Left forelimb (tissue), 1 donor: ENCODE results near the gene SLC12A8.

Experiments
- DNase-seq: peaks from one replicate; pipeline ENCODE4 v3.0.0-alpha.2; 2018; ENCODE audit warnings: low spot score

Gene SLC12A8

DNA sequence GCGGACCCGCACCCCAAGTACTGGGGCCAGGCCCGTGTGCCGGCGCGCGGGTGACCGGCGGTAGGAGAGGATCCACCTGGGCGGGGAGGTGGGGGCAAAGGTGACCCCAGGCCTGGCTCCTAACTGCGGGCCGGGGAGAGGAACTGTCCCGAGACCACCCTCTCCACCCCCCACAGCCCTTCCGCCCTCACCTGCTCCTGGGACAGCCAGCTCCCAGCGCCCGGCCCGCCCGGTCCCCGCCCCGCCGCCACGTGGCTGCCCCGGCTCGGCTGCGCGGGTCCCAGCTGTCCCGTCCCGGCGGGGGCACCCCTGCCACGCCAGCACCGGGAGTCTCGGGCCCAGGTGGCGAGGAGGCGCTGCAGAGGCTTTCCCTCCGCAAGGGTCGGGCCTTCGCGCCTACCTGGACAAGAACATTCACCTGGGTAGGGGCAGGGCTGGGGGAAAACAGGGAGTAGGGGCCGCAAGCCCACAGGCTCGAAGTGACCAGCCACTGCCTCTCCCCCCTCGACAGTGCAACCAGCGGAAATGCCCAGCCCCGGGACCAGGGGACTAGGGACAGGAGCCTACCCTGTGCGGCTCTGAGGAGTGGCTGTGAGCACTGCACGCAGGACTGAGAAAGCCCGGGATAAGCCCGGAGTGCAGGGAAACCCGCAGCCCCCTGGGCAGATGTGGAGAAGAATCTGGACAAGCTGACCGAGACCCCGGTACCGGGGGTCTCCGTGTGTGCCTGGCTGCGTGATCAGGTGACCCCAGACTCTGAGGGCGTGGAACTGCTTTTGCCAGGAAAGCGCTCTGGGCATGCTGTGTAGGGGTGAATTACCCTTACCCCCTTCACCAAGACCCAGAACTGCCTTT lies at the start of gene SLC12A8:
Gene SLC12A8, minus strand, starts transcription at position 240 of the 855 bp plus-strand sequence. CDS start 1,399 bp downstream, outside the sequence.
- no peak for DNase-seq

DNA sequence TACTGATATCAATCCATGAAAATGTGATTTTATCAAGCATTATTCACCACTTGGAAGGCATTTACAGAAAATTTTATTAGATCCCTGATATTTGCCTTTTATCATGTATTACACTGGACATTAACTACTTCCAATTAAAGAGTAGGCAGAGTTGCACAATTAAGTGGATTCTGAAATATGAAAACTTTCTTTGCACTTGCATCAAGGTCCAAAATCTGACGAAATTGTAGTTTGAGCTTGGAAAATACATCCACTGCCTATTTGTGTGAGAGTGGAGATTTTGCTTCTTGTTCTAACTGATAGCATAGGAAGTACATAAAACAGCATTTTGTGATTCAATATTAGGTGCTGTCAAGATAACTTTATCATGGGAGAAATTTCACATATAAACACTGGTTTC lies 49.6 kb upstream of the SLC12A8 start:
- DNase-seq: no peak

DNA sequence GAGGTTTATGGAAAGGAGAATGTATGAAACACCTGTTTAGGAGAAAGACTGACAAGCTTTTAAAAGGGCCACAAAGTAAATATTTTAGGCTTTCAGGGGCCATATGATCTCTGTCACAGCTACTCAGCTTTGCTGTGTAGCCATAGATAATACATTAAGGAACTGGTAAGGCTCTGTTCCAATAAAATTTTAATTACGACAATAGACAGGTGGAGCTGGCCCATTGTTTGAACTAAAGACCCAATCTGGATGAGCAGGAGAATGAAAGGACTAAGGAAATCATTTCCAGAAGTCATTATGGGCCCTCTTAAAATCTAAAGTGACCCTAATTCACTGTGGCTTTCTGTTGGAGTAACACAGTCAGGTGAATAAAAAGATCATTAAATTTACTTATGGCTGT lies 48.5 kb upstream of the SLC12A8 start:
- DNase-seq: no peak

DNA sequence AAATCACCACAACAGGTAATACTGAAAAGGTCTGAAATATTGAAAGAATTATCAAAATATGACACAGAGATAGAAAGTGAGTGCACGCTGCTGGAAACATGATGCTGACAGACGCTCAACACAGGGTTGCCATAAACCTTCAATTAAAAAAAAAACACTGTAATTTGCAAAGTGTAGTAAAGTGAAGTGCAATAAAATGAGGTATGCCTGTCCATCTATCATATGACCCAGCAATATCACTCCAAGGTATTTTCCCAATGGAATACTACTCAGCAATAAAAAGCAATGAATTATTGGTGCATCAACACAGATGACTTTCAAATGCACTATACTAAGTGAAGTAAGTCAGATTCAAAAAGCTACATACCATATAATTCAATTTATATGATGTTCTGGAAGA lies 47.6 kb upstream of the SLC12A8 start:
- no peak for DNase-seq

DNA sequence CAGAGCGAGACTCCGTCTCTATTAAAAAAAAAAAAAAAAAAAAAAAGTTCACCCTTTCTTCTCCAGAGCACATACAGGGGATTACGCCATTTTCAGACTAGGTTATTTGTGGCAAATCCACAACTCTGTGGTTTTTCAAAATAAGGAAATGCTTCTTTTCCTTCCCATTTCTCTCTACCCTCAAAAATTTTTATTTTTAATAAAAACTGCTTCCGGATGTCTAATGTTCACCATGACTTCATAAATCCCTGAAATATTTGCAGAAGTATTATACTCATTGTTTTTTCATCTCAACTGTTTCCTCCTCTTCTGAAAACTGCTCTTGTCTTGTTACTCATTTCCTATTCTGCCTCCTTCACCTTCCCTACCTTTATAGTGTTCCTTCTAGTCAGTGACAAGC lies 45.0 kb upstream of the SLC12A8 start:
- no peak for DNase-seq

- no peak for DNase-seq
Measured at GRCh38 chr3:125256675-125257074, 44.1 kb upstream of the SLC12A8 start.

GRCh38 chr3:125250973-125251372 lies 38.4 kb upstream of the SLC12A8 start:
- DNase-seq: no peak

- no peak for DNase-seq
Measured at GRCh38 chr3:125246237-125246636, 33.7 kb upstream of the SLC12A8 start.

DNA sequence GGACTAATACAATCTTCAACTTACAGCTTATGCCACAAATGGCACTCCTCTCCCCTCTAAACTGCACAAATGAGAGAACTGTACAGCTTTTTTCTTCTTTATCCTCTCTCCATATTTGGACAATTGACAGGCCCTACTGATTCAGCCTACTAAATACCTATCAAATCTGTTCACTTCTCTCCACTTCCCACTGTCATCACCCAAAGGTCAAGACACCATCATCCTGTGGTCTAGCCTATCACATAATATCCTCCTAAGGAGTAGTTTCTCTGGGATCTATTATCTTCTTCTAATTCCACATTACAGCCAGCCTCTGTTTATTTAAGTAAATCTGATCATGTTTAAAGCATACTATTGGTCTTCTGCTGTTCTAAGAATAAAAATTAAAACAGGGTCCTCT lies 33.0 kb upstream of the SLC12A8 start:
- no peak for DNase-seq

DNA sequence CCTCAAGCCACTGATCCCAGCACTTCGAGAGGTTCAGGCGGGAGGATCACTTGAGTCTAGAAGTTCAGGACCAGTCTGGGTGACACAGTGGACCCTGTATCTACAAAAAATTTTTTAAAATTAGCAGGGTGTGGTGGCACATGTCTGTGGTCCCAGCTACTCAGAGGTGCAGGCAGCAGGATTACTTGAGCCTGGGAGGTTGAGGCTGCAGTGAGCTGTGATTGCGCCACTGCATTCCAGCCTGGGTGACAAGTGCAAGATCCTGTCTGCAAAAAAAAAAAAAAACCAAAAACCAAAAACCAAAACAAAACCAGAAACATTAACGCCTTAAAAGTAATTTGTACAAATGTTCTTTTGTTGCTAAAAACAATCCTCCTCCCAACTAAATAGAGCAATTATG lies 27.9 kb upstream of the SLC12A8 start:
- DNase-seq: no peak

GRCh38 chr3:125239266-125239665 lies 26.7 kb upstream of the SLC12A8 start:
- DNase-seq: no peak

DNA sequence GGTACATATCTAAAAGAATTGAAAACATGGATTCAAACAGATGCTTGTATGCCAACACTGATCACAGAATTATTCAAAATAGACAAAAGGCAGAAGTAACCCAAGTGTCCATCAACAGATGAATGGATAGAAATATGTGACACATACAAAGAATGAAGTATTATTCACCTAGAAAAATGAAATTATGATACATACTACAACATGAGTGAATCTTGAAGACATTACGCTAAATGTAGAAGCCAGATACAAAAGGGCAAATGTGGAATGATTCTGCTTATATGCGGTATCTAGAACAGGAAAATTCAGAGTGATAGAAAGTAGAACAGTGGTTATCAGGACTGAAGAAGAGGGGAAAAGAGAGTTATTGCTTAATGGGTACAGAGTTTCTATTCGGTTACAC lies 26.2 kb upstream of the SLC12A8 start:
- no peak for DNase-seq

DNA sequence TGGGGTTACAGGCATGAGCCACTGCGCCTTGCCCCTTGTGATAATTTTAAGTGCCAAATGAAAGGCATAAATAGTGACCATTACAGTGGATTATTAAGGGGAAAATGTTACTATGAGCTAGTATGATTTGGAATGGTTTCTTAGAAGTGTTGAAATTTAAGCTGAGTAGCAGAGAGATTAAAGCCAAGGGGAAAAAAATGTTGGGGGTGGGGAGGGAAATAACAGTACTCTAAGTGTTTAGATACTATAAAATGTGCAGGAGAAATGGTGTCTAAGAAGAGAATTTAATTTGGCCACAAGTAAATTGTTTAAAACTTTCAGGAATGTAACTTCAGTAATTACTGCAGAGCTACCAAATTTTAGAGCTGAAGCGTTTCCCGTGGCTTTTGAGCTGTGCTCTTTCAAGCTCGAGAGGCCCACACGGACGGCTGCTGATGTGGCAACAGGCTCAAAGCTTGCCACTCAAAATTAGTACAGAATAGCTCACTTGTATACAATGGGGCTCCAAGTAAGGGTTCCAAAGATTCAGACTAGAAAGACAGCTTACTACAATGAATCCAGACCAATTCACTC lies 23.9 kb upstream of the SLC12A8 start:
- DNase-seq: no peak

DNA sequence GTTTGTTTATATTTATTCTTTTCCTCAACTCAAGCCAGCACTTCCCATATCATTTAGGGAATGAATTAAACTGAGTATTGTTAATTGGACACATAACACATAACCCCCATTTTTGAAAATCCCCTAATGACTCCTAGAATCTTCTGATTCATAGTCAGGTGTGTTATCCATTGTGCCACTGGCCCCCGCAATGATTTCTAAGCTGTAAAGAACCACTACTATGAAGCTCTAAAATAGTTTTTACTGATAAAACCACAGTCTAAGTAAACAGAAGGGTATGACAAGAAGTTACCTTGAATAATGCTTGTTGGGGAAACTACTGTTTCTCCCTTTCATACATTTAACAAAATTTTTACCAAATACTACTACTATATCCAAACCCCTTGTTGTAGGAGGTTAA lies 22.3 kb upstream of the SLC12A8 start:
- DNase-seq: no peak

DNA sequence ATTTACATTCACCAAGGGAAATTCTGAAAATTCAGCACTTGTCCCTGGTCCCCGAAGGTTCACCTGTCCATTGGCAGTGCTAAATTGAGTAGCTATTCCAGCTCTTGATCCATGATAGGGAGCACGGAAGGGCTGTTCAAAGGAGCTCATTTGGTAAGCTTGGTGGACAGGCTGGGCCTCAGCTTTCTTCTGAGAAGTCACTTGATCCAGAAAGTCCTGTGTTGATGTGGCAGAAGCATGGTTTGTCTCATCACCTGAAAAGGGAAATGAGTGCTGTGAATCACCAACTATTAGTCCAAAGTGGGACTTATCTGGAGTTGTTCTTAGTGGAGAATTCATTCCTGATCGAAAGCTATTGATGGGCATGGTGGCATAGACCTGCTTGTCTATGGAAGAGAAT lies 19.9 kb upstream of the SLC12A8 start:
- no peak for DNase-seq

GRCh38 chr3:125231895-125232294 lies 19.3 kb upstream of the SLC12A8 start:
- no peak for DNase-seq

GRCh38 chr3:125229707-125230106 lies 17.2 kb upstream of the SLC12A8 start:
- no peak for DNase-seq

- no peak for DNase-seq
Measured at GRCh38 chr3:125229168-125229567, 16.6 kb upstream of the SLC12A8 start.

- no peak for DNase-seq
Measured at GRCh38 chr3:125221831-125222230, 9.3 kb upstream of the SLC12A8 start.

DNA sequence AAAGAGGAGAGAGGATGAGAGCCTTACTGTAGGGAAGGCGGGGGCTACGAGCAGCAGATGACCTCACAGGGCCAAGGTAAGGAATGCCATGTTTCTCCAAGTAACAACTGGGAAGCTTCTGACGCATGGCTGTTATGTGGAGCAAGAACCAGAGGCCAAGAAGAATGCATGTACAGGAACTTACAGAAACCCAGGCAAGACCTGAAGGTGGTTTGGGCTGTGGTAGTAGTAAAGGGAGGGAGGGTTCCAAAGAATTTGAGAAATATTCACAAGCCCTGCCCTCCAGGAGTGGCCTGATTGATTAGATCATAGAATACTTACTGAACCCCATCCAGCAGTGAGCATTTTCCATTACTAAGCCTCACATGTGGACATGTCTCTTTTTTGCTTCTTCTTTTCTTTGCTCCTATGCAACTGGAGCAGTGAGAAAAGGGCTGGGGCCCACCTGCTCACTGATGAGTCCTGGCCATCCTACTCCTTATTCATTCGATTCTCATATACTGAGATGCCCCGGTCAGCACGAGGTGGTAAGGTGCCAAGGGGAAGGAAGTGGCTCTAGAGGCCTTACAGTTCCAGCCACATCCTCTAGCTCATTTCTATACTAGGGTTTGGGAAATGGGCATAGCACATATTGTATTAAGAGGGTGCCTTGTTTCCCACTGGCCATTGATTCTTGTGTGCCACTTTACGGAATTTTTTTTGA lies 8.3 kb upstream of the SLC12A8 start:
- no peak for DNase-seq

- no peak for DNase-seq
Measured at GRCh38 chr3:125220183-125220582, 7.6 kb upstream of the SLC12A8 start.

- DNase-seq: no peak
Measured at GRCh38 chr3:125219261-125219701, 6.7 kb upstream of the SLC12A8 start.

GRCh38 chr3:125214738-125215137 lies 2.2 kb upstream of the SLC12A8 start:
- DNase-seq: no peak
